Stimulated activated memory B cell treated with anti-CD40 and anti-IgM and Interleukin-4, amounts not matched to agents 10 μg/mL and 1 μg/mL and 100 μg/mL, for 72 hours (primary cell): ENCODE data around the gene ZNF536.
"Not testable (repeated sequence)": the region's sequence is repeated elsewhere in the genome, so short reads cannot be mapped to it uniquely, and the experiment has no call there.

Experiments
- ATAC-seq: fragments of 150-1000 bp; cut with Tn5 transposase; 2 replicates; pipeline ENCODE4 v1.10.0; 2021
- H3K27ac Mint-ChIP-seq: one replicate; pipeline ENCODE4 v1.8.0; 2022; ENCODE audit warnings: mild to moderate bottlenecking, mixed read lengths
- H3K27me3 Mint-ChIP-seq: one replicate; pipeline ENCODE4 v1.8.0; 2022; ENCODE audit warnings: mixed read lengths
- H3K36me3 Mint-ChIP-seq: one replicate; pipeline ENCODE4 v1.8.0; 2022; ENCODE audit warnings: mixed read lengths
- H3K4me1 Mint-ChIP-seq: one replicate; pipeline ENCODE4 v1.8.0; 2022; ENCODE audit warnings: mixed read lengths
- H3K4me3 Mint-ChIP-seq: one replicate; pipeline ENCODE4 v1.8.0; 2022; ENCODE audit warnings: mild to moderate bottlenecking, moderate library complexity, mixed read lengths
- H3K9me3 Mint-ChIP-seq: one replicate; pipeline ENCODE4 v1.8.0; 2022; ENCODE audit warnings: mixed read lengths

Gene ZNF536

DNA sequence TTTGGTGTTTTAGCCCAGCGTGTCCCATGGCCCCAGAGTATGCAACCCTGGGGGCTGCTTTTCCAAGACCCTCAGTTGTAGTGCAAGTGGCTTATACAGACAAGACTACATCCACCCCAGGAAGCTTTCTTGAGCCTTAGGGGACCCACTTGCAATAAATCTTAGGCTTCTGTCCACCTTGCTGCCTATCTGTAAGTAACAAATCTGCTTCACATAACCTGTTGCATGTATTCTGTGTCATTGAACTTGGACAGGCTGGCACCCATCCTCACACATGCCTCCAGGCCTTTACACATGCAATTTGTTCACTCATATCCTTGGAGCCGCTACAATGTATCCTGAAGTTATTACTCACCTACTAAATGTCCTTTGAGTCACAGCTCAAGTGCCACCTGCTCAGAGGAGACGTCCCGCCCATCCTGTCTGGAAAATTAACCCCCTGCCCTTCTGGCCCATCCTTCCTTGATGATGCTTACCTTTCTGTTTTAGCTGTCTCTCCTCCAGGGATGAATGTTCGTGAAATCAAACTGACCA lies 101.2 kb downstream of the ZNF536 start:
- ATAC-seq: no peak

DNA sequence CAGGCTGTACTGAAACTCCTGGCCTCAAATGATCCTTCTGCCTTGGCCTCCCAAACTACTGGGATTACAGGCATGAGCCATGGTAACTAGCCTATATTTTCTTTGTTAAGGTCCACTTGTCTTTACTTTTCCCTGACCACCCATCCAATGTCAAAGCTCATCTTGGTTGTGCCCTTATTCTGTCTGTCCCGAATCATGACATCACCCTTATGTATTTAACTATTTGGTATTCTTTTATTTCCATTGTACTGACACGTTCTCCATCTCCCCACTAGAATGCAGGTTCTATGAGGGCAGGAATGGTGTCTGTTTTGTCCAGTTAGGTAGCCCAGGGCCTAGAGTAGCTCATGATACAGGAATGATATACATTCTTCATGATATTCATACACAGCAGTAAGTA lies 104.8 kb downstream of the ZNF536 start:
- Mint-ChIP-seq H3K27me3 (no peaks in the 10 kb centered on the region), H3K4me1 (no peaks in the 10 kb centered on the region), H3K36me3 (no peaks in the 10 kb centered on the region), H3K9me3 (peaks cover 40% of the 10 kb centered on the region), H3K4me3 (no peak overlapping the region), H3K27ac (no peak overlapping the region)
- ATAC-seq: no peak

More for the DNA sequence above, 101.2 kb downstream of the ZNF536 start:
- H3K4me1 Mint-ChIP-seq: no peaks in the 10 kb centered on the region
- no peaks in the 10 kb centered on the region for H3K27me3 Mint-ChIP-seq
- no peak overlapping the region for H3K4me3 Mint-ChIP-seq
- H3K9me3 Mint-ChIP-seq: peaks cover 29% of the 10 kb centered on the region
- no peaks in the 10 kb centered on the region for H3K36me3 Mint-ChIP-seq
- H3K27ac Mint-ChIP-seq: no peak overlapping the region

GRCh38 chr19:30479231-30479630 lies 107.0 kb downstream of the ZNF536 start:
- ATAC-seq: no peak
- Mint-ChIP-seq H3K4me1 (no peaks in the 10 kb centered on the region), H3K36me3 (no peaks in the 10 kb centered on the region), H3K9me3 (peaks cover 37% of the 10 kb centered on the region), H3K4me3 (no peak overlapping the region), H3K27ac (no peak overlapping the region), H3K27me3 (no peaks in the 10 kb centered on the region)

GRCh38 chr19:30480097-30480496 lies 107.9 kb downstream of the ZNF536 start:
- no peaks in the 10 kb centered on the region for H3K27me3 Mint-ChIP-seq
- H3K27ac Mint-ChIP-seq: no peak overlapping the region
- H3K4me3 Mint-ChIP-seq: no peak overlapping the region
- H3K4me1 Mint-ChIP-seq: no peaks in the 10 kb centered on the region
- peaks cover 34% of the 10 kb centered on the region for H3K9me3 Mint-ChIP-seq
- no peak for ATAC-seq
- H3K36me3 Mint-ChIP-seq: no peaks in the 10 kb centered on the region

DNA sequence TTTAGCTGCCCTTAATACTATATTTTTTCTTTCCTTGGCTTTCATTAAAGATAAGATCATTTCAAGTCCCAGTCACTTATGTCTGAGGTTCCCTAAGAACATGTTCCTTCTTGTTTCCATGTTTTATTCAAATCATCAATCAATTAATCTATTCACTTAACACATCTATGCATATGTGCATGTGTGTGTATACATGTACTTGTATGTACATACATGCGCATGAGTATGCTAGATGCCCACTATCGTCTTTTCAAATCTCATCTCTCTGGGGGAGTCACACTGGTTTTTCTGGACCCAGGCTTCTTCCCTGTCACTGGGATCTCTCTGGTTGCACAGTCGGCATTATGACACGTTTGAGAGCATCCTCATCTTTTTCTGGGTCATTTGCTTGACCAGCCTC lies 108.9 kb downstream of the ZNF536 start:
- Mint-ChIP-seq H3K27me3 (no peaks in the 10 kb centered on the region), H3K4me3 (no peak overlapping the region), H3K27ac (no peak overlapping the region), H3K4me1 (no peaks in the 10 kb centered on the region), H3K36me3 (no peaks in the 10 kb centered on the region), H3K9me3 (peaks cover 31% of the 10 kb centered on the region)
- no peak for ATAC-seq

- Mint-ChIP-seq H3K36me3 (no peaks in the 10 kb centered on the region), H3K27me3 (no peaks in the 10 kb centered on the region), H3K9me3 (peaks cover 29% of the 10 kb centered on the region), H3K27ac (no peak overlapping the region), H3K4me3 (no peak overlapping the region), H3K4me1 (no peaks in the 10 kb centered on the region)
- no peak for ATAC-seq
Measured at GRCh38 chr19:30481823-30482222, 109.6 kb downstream of the ZNF536 start.

DNA sequence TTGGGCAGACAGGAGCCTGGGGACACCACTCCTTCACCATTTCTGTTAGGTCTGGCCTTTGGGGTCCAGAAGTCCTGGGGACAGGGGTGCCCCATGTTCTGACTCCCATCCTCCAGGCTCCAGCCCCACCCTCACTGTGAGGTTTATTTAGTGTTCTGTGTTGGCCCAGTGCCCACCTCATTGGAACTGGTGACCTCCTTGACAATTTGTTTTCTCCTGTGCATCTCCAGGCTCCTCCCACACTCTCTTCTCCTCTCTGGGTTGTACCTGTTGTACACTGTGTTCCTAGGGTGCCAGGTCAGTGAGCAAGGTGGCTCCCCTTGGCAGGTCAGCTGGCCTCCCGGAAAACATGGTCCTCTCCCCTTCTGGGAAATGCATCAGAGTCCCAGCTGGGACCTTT lies 110.8 kb downstream of the ZNF536 start:
- no peak for ATAC-seq
- H3K27ac Mint-ChIP-seq: no peak overlapping the region
- no peaks in the 10 kb centered on the region for H3K36me3 Mint-ChIP-seq
- no peaks in the 10 kb centered on the region for H3K4me1 Mint-ChIP-seq
- no peaks in the 10 kb centered on the region for H3K27me3 Mint-ChIP-seq
- H3K4me3 Mint-ChIP-seq: no peak overlapping the region
- H3K9me3 Mint-ChIP-seq: peaks cover 27% of the 10 kb centered on the region

- H3K27me3 Mint-ChIP-seq, ATAC-seq, H3K4me1 Mint-ChIP-seq, H3K4me3 Mint-ChIP-seq, H3K27ac Mint-ChIP-seq, H3K36me3 Mint-ChIP-seq: not testable (repeated sequence)
- H3K9me3 Mint-ChIP-seq: peaks cover 16% of the 10 kb centered on the region
Measured at GRCh38 chr19:30486250-30486649, 114.1 kb downstream of the ZNF536 start.

DNA sequence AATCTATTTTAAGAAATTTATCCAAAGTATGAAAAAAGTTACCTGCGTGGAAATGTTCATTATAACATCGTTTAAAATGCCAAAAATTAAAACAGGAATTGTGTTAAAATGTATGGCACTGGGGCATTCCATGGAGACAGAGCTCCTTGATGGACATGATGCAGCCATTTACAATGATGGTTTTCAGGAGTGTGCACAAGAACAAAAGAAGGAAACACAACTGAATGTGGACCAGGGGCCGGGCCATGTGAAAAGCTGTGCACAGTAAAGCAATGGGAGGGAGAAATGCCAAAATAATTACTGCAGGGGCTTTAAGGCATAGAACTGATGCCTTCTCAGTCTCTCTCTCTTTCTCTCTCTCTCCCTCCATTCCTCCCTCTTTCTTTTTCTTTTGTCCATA lies 115.0 kb downstream of the ZNF536 start:
- Mint-ChIP-seq H3K9me3 (peaks cover 12% of the 10 kb centered on the region), H3K27ac (no peak overlapping the region), H3K27me3 (no peaks in the 10 kb centered on the region), H3K4me1 (no peaks in the 10 kb centered on the region), H3K4me3 (no peak overlapping the region), H3K36me3 (no peaks in the 10 kb centered on the region)
- no peak for ATAC-seq

DNA sequence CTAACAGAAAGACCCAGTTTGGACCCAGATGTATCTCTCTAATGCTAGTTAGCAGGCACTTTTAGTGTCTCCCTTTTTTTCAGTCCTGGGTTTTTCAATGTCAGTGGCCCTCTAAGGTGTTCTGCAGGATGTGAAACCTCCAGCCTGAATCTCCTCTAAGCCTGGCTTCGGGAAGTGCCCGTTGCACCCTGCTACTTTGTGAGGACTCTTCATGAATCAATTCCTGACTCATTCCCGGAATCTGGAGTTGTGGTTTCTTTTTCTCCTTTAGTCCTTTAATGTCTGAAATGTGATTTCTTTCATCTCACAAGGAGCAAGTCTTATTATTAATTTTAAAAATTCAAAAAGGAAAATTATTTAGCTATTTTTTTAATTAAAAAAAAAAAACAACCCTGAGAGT lies 116.0 kb downstream of the ZNF536 start:
- Mint-ChIP-seq H3K36me3 (no peaks in the 10 kb centered on the region), H3K4me1 (no peaks in the 10 kb centered on the region), H3K27me3 (no peaks in the 10 kb centered on the region), H3K27ac (no peak overlapping the region), H3K4me3 (no peak overlapping the region), H3K9me3 (peaks cover 9% of the 10 kb centered on the region)
- ATAC-seq: no peak

GRCh38 chr19:30490760-30491159 lies 118.6 kb downstream of the ZNF536 start:
- Mint-ChIP-seq H3K27me3 (no peaks in the 10 kb centered on the region), H3K4me1 (no peaks in the 10 kb centered on the region), H3K36me3 (no peaks in the 10 kb centered on the region), H3K4me3 (no peak overlapping the region), H3K9me3 (no peaks in the 10 kb centered on the region), H3K27ac (no peak overlapping the region)
- ATAC-seq: no peak

DNA sequence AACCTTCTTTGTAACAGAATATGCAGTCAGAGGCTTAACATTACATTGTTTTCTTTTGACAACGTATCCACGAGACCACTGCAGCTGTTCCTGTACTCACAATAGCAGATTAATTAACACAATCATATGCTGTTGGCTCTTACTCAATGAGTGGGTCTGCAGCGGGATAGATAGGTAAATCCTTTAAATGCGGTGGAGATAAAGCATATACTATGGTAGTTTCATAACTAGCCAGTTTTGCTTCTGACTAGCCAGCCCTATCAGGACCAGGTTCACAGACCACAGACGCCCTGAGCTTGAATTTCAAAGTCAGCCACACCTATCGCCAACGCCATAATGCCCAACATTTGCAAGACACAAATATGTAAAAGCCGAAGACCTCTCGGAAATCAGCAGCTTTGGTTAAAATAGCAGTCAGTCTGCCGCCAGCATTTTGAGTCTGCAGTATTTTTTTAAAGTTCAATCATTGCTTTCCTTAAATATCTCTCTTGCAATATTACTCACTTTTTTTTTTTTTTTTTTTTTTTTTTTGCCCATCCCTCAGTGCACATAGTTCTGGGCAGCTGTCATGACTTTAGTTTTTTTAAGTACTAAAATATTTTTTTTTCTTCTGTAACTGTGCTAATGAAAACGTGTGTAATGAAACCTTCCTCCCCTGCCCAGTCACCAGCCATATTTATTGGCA lies 120.5 kb downstream of the ZNF536 start:
- no peak overlapping the region for H3K4me3 Mint-ChIP-seq

DNA sequence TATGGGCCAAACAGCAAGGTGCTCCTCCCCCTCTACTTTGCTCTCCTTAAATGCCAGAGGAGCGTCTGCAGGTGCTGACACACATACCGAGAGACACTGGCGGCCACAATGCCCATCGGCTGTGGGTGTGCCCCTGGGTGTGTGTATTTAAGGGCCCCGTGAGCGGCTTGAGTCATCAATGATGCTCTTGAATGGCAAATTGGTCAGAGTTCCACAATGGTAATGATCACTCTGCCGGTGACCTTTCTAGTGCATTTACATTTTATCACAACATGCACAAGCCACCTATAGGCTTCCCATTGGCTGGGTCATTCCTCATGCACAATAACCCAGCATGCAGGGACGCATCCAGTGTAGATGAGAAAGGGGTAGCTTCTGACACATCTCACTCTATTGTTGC lies 124.8 kb downstream of the ZNF536 start:
- peaks cover 7% of the 10 kb centered on the region for H3K9me3 Mint-ChIP-seq
- H3K36me3 Mint-ChIP-seq: no peaks in the 10 kb centered on the region
- no peak for ATAC-seq
- no peaks in the 10 kb centered on the region for H3K27me3 Mint-ChIP-seq
- no peak overlapping the region for H3K4me3 Mint-ChIP-seq
- H3K4me1 Mint-ChIP-seq: no peaks in the 10 kb centered on the region
- no peak overlapping the region for H3K27ac Mint-ChIP-seq

More for the DNA sequence above, 120.5 kb downstream of the ZNF536 start:
- H3K4me1 Mint-ChIP-seq: no peaks in the 10 kb centered on the region
- ATAC-seq: no peak
- H3K9me3 Mint-ChIP-seq: peaks cover 4% of the 10 kb centered on the region
- H3K27me3 Mint-ChIP-seq: no peaks in the 10 kb centered on the region
- H3K36me3 Mint-ChIP-seq: no peaks in the 10 kb centered on the region
- H3K27ac Mint-ChIP-seq: no peak overlapping the region

GRCh38 chr19:30498085-30498484 lies 125.9 kb downstream of the ZNF536 start:
- not testable (repeated sequence) for H3K4me1 Mint-ChIP-seq, ATAC-seq, H3K9me3 Mint-ChIP-seq, H3K4me3 Mint-ChIP-seq, H3K27ac Mint-ChIP-seq, H3K36me3 Mint-ChIP-seq, H3K27me3 Mint-ChIP-seq

DNA sequence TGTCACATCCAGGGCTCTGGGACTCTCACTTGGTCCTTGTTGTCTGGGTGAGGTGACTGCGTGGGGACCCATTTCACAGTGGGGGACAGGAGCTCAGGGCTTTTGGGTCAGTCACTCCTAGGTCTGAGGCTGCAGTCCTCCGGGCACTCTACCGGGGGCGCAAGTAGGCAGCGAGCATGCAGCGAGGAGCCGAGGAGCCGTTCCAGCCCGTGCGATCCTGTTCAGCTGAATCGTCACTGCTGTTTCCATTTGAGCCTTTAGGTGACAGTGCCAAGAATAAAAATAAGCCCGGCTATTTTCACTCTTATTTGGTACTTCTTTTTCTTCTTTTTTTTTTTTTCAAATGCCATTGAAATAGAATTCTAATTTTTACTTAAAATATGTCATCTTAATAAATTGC lies 126.5 kb downstream of the ZNF536 start:
- no peaks in the 10 kb centered on the region for H3K27me3 Mint-ChIP-seq
- peaks cover 7% of the 10 kb centered on the region for H3K9me3 Mint-ChIP-seq
- no peaks in the 10 kb centered on the region for H3K4me1 Mint-ChIP-seq
- no peak for ATAC-seq
- H3K4me3 Mint-ChIP-seq: no peak overlapping the region
- H3K36me3 Mint-ChIP-seq: no peaks in the 10 kb centered on the region
- H3K27ac Mint-ChIP-seq: no peak overlapping the region

DNA sequence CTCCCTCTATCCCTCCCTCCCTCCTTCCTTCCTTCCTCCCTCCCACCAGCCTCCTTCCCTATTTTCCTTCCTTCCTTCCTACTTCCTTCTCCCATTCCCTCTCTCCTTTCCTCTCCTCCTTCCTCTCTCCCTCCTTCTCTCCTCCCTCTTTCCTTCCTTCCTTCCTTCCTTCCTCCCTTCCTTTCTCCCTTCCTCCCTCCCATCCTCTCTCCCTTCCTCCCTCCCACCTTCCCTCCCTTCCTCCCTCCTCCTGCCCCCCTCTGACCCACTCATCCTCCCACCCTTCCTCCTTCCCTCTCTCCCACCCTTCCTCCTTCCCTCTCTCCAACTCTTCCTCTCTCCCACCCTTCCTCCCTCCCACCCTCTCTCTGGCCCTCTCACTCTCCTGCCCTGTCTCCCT lies 132.1 kb downstream of the ZNF536 start:
- Mint-ChIP-seq H3K9me3 (peaks cover 8% of the 10 kb centered on the region), H3K27ac (no peak overlapping the region), H3K36me3 (no peaks in the 10 kb centered on the region), H3K4me3 (no peak overlapping the region), H3K27me3 (no peaks in the 10 kb centered on the region), H3K4me1 (no peaks in the 10 kb centered on the region)
- ATAC-seq: no peak
